Fibroblast of skin of left quadriceps (primary cell): ENCODE results near the gene GRID2.
"Not testable (repeated sequence)": the region's sequence is repeated elsewhere in the genome, so short reads cannot be mapped to it uniquely, and the experiment has no call there.

Experiments
- DNase-seq, 2 experiments: peaks; one replicate each; pipeline ENCODE4 v3.0.0-alpha.2; 2013; ENCODE audit warnings: low read depth in 2 of 2

The GRID2 gene

GRCh38 chr4:93187466-93187865 is 883.7 kb downstream of the GRID2 start:
- DNase-seq: no peak

- no peak for DNase-seq
These were observed 884.1 kb downstream of the GRID2 start for GRCh38 chr4:93187892-93188291.

- DNase-seq: peak; percentile 14 to 23
These were observed 895.7 kb downstream of the GRID2 start for GRCh38 chr4:93199492-93199891.

- DNase-seq: no peak
These were observed 897.8 kb downstream of the GRID2 start for GRCh38 chr4:93201471-93202096.

- DNase-seq: no peak
These were observed 899.9 kb downstream of the GRID2 start for GRCh38 chr4:93203708-93204107.

- no peak for DNase-seq
These were observed 908.5 kb downstream of the GRID2 start for GRCh38 chr4:93212250-93212649.

- DNase-seq: no peak
These were observed 912.9 kb downstream of the GRID2 start for GRCh38 chr4:93216646-93217045.

- DNase-seq: no peak
These were observed 913.7 kb downstream of the GRID2 start for GRCh38 chr4:93217431-93217830.

GRCh38 chr4:93221771-93222170 is 918.0 kb downstream of the GRID2 start:
- DNase-seq: no peak

- DNase-seq: no peak
These were observed 924.3 kb downstream of the GRID2 start for GRCh38 chr4:93228021-93228420.

- DNase-seq: no peak
These were observed 929.1 kb downstream of the GRID2 start for GRCh38 chr4:93232883-93233282.

- no peak for DNase-seq
These were observed 933.8 kb downstream of the GRID2 start for GRCh38 chr4:93237521-93237920.

GRCh38 chr4:93243262-93243661 is 939.5 kb downstream of the GRID2 start:
- DNase-seq: no peak

GRCh38 chr4:93261207-93261606 is 957.4 kb downstream of the GRID2 start:
- no peak for DNase-seq

GRCh38 chr4:93263166-93263565 is 959.4 kb downstream of the GRID2 start:
- no peak for DNase-seq

GRCh38 chr4:93267747-93268146 is 964.0 kb downstream of the GRID2 start:
- DNase-seq: no peak

- DNase-seq: no peak
These were observed 981.6 kb downstream of the GRID2 start for GRCh38 chr4:93285346-93285745.

- DNase-seq: no peak
These were observed 985.5 kb downstream of the GRID2 start for GRCh38 chr4:93289241-93289640.

- DNase-seq: no peak
These were observed 986.1 kb downstream of the GRID2 start for GRCh38 chr4:93289831-93290230.

GRCh38 chr4:93299118-93299517 is 995.4 kb downstream of the GRID2 start:
- DNase-seq: no peak

GRCh38 chr4:93300780-93301555 is 997.2 kb downstream of the GRID2 start:
- DNase-seq: not testable (repeated sequence)

GRCh38 chr4:93302310-93302709 is 998.5 kb downstream of the GRID2 start:
- no peak for DNase-seq

GRCh38 chr4:93303440-93303839 is 999.7 kb downstream of the GRID2 start:
- no peak for DNase-seq
